Glomerular visceral epithelial cell (primary cell): Measurements from ENCODE around the gene CACNG7.

ENCODE experiments used
- DNase-seq: peaks from one replicate; pipeline ENCODE4 v3.0.0-alpha.2; 2016; ENCODE audit errors: extremely low spot score

Gene CACNG7

DNA sequence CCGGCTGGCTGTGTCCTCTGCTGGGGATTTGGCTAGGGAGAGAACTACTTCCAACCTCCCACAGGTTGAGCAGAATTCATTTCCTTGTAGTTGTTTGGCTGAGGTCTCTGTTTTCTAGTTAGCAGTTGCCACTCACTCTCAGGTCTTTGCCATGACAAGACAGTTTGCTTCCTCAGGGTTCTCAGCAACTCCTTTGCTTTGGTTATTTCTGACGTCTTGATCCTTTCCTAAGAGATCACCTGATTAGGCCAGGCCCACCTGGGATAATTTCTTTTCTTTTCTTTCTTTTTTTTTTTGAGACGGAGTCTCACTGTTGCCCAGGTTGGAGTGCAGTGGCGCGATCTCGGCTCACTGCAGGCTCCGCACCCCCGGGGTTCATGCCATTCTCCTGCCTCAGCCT is 44.3 kb downstream of the CACNG7 start:
- DNase-seq = no peak

DNA sequence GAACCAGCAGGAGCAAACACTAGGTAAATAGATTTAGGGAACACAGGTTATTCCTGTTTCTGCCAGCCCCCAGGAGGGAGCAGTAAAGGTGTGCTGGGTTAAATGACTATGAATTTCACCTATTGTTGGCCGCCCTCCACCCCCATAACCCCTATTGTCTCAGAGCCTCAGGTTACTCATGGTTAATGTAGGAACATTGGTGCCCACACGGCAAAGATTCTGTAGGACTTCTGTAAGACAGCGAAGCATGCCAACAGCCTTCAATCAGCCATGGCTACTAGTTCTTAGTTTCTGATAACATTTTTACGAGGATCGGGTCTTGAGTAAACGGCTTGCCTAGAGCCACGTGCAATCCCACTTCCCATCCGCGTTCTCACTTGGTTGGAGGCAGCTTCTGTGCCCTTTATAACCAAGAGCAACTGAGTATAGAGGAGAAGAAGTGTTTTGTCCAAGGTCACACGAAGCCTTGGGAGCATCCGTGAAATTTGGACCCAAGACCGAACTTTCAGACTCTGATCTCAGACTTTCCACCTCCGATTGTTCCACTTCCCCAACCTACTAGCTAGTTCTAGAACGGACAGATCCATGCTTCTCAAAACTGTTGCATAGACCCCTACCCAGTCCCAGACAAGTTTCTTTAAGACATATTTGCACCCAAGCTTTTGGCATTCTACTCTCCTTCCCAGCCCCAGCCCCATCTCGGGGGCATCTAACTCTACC is 48.5 kb downstream of the CACNG7 start:
- DNase-seq = no peak

DNA sequence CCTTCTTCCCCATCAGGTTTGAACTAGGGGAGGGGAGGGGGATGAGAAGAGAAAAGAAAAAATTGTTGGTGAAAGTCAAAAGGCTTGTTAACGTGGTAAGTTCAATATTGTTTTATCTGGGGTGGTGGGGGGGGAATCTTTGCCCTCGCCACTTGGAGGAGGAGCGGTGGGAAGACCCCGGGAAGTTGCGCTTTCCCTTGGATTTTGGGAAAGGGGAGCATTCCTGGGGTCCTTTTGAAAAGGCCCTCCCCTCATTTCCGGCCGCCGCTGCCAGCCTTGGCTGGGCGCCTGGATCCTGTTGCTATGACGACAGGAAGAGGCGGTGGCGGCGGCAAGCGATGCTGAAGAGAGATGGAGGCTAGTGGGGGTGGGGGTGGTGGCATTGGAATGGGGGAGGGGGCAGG is 49.1 kb downstream of the CACNG7 start:
- DNase-seq = no peak

DNA sequence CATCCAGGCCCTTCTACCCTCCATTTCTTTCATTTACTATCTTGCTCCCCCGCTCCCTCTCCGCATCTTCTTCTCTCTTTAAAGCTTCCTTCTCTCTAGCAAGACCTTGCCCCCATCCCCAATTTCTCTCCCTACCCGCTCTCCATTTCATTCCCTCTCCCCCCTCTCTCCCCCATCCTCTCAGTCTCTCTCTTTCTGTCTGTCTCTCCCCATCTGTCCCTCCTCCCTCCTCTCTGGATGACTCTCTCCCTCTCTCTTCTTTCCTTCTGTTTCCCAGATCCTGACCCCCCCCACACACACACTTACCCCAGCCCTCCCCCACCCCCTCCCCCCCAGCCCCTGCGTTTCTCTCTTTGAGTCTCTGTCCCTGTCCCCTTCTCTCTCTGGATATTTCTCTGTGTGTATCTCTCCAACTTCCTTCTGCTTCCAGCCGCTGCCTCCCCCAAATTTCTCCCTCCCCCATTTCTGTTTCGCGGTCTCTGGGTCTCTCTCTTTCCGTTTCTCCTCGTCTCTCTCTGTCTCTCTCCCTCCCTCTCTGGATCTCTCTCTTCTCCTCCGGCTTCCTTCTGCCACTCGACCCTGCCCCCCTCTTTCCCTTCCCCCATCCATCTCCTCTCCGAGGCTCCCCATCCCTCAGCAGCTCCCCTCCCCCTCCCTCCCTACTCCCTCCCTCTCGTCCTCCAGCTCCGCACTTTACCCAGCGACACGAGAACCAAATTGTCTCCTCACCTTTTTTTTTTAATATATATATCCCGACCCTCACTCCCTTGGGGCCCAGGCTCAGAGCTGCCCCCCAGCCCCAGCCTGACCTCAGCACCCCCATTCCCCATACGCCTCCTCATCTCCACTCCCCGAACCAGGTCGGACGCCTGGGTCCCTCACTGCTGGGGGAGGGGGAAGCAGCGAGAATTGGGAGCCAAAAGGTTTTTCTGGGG is 50.0 kb downstream of the CACNG7 start:
- no peak for DNase-seq

DNA sequence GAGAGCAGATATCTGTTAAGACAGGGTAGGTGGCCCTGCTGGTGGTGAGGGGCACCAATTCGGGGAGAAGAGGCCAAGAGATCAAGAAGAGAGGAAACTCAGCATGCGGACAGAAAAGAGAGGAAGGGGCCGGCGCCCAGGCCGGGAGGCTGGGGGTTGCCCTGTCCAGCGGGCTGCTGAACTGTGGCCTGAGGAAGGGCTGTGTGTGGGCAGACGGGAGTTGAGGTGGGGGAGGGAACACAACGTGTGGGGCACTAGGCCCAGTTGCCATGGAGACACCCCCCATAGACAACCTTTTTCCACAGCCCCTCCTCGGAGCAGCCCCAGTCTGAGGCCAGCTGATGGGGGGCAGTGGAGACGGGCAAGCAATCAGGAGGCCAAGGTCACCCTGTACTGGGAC is 51.1 kb downstream of the CACNG7 start:
- no peak for DNase-seq

DNA sequence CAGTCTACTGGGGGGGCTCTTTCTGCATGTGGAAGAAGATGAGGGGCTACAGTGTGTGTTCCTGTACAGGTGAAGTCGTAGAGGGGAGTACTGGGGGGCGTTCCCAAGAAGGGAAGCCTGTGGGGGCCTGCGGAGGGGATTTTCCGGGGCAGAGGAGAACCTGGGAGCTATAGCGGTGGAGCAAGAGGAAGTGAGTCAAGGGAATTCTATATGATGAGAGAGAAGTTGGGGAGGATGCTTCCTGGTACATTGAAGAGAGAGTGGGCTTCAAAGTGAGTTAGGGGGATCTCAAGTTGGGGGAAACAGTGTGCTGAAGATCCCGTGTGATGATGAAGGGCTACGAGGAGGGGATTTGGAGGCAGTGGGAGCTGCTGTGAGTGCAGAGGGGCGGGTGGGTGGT is 51.8 kb downstream of the CACNG7 start:
- DNase-seq = no peak

DNA sequence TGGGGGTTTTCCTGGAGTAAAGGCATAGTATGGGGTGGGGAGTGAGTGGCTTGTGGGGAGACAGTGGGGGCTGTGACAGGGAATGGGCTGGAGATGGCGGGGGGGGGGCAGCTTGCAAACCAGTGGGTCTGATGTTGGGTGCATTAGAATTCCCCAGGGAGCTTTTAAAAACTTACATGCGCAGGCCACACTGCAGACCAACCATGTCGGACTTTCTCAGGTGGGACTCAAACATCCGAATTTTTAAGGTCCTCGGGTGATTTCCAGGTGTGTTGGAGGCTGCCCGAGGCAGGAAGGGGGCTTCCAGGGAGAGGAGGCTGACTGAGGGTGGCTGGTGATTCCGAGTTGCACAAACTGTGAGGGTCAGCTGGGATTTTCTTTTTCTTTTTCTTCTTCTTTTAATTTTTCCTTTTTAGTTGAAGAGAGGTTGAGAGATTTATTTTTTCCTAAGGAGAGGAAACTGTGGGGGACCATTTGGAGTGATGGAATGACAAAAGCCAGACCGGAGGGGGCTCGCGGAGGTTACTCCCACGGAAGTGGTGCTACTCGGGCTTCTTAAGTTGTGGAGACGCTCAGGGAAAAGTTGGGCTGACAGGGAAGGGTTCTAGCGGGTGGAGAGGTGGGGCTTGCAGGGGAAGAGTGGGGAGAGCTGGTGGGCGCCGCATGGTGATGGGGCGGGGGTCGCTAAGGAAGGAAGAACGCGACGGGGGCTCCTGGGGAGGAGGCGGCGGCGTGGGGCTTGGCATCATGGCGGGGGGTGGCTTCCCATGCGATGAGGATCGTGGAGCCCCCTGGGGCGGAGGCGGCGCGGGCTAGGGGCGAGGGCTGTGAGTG is 52.7 kb downstream of the CACNG7 start:
- peak; percentile 65 for DNase-seq

DNA sequence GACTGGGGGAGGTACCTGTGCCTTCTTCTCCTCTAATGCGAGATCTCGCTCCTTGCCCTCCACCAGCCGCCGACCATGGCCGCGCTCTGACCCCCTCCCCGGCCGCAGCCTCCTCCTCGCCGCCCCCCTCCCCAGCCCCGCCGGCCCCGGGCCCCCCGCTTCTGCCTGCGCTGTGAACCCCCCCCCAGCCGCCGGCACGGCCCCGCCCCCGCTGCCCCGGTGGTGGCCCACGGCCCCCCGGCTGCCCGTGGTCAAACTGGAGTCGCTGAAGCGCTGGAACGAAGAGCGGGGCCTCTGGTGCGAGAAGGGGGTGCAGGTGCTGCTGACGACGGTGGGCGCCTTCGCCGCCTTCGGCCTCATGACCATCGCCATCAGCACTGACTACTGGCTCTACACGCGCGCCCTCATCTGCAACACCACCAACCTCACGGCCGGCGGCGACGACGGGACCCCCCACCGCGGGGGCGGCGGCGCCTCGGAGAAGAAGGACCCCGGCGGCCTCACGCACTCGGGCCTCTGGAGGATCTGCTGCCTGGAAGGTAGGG is 53.9 kb downstream of the CACNG7 start, which contains the start of gene CACNG8:
TSS of gene CACNG8 (plus strand) at position 51 of the 545 bp plus-strand sequence.
- DNase-seq = no peak

DNA sequence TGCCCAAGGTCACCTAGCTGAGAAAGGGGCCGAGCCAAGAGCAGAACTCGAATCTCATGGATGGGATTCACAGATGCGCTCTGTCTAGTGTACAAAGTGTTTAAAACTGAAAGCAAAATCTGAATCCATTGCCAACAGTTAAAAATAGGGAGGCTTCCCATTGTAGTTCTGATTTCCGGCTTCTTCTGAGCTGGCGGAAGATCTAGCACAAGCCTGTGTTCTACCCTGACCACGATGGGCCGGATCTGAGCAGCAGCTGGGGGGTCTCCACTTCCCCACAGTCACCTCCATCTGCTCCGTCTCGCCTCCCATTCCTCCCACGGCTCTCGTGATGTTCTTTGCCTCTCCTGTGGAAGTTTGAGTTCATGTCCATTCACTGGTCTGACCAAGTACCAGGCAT is 56.0 kb downstream of the CACNG7 start:
- no peak for DNase-seq

DNA sequence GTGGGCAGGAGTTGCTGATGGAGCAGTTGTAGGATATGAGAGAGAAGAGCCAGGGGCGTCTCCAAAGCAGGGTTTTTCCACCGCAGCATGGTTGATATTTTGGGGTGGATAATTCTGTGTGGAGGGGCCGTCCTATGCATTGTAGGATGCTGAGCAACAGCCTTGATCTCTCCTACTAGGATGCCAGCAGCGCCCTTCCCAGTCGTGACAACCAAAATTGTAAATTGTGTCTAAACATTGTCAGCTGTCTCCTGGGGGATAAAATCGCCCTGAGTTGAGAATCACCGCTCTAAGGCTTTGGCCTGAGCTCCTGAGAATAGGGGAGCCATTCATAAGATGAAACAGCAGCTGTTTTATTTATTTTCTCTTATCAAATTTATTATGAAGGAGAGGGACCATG is 57.9 kb downstream of the CACNG7 start:
- DNase-seq = no peak

DNA sequence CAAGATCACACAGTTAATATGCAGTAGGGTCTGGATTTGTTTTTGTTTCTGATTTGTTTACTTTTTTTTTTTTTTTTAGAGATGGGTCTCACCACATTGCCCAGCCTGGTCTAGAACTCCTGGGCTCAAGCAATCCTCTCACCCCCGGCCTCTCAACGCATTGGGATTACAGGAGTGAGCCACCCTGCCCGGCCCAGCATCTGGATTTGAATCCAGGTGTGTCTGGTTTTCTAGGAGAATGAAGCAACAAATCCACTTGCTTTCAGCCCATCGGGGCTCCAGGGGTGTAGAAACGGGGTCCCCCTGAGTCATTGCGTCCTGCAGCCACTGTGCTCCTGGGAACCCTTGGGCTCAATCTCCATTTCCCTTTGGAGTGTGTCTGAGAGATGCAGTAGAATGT is 60.3 kb downstream of the CACNG7 start:
- no peak for DNase-seq

DNA sequence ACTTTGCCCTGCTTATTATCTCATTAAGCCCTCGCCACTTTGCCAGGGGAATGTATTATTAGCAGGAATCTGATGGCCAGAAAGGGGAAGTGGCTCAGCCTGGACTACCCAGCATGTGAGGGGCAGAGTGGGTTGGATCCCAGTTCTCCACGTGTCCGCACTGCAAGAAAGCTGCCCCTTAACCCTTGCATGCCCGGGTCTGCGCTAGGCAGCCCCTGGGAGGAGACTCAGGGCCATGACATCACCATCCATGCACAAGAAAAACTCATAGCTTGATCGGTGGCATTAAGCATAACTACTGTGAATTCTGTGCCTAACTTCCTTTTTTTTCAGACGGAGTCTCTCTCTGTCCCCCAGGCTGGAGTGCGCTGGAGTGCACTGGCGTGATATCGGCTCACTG is 62.6 kb downstream of the CACNG7 start:
- DNase-seq = no peak

DNA sequence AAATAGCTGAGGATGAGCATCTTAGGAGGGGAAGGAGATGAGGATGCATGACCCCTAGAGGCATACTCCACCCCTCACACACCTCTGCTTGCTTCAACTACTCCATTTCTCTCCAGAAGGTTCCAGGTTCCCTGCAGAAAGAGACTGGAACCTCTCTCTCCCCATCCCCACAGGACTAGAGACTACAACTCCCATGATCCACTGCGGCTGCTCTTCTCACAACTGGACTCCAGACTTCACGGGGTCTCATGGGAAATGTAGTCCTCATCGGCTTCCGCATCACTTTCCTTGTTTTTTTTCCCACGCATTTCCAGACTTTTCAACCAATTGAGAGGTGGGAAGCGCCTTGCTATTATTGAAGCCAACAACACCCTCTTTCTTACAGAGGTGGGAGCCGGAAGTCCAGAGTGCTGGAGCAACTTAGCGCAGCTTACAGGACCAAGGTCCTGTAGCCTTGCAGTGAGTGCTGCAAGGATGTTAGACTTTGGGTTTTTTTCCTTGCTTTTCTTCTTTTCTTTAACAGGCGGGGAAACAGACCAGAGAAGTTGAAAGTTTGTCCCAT is 68.4 kb downstream of the CACNG7 start:
- DNase-seq = peak; percentile 81

DNA sequence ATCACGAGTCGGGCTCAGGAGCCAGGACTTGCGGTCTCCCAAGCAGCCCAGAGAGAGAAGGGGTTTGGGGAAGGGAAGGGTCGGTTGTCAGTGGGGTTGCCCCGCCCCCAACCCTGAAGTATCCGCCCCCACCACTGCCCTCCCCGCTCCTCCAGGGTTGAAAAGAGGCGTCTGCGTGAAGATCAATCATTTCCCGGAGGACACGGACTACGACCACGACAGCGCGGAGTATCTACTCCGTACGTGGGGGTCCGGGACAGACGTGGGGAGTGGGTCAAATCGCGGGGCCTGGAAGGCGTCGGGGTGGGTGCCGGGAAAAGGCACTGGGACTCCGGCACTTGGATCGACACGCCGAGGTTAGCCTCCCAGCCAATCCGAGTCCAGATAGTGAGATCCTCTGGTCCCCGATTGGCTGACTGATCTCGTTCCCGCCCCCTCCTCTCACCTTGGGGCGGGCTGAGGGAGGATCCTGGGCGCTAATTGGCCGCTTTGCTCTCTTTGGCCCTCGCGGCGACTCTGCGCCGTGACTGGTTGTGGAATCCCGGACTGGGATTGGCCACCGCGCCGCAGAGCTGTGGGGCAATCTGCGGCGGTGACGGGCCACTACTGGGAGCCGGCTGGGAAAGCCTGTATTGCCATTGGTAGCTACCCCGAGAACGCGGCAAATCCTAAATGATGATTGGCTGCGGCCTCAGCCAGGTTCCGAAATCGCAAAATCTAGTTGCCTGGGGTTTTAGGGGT is 69.1 kb downstream of the CACNG7 start:
- DNase-seq = peak; percentile 90

DNA sequence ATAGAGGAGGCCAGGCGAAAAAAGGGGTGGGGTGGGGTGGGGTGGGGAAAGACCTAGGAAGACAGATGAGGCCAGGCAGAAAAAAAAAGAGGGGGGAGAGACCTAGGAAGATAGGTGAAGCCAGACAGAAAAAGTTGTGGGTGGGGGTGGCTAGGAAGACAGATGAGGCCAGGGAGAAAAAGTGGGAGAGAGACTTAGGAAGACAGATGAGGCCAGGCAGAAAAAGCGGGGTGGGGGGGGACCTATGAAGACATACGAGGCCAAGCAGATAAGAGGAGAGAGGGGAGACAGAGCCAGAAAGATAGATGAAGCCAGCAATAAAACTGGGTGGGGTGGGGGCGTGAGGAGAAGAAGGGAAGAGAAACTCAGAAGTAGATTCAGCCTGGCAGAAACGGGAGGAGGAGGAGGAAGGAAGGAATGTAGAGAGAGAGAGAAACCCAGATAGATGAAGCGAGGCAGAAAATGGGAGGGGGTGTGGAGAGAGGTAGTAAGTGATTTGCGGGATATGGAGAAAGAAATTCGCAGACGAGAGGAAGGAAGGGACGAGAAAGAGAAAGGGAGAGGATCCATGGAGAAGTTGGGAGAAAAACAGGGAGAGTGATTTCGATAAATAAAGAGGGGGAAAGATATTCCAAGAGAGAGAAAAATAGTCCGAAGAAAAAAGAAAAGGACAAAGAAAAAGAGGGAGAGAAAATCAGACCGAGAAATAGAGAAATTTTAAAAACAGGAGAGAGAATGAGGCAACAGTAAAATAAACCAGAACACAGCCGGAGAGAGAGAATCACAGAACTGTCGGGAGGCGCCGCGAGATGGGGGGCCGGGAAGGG is 70.1 kb downstream of the CACNG7 start:
- DNase-seq = peak; percentile 42

DNA sequence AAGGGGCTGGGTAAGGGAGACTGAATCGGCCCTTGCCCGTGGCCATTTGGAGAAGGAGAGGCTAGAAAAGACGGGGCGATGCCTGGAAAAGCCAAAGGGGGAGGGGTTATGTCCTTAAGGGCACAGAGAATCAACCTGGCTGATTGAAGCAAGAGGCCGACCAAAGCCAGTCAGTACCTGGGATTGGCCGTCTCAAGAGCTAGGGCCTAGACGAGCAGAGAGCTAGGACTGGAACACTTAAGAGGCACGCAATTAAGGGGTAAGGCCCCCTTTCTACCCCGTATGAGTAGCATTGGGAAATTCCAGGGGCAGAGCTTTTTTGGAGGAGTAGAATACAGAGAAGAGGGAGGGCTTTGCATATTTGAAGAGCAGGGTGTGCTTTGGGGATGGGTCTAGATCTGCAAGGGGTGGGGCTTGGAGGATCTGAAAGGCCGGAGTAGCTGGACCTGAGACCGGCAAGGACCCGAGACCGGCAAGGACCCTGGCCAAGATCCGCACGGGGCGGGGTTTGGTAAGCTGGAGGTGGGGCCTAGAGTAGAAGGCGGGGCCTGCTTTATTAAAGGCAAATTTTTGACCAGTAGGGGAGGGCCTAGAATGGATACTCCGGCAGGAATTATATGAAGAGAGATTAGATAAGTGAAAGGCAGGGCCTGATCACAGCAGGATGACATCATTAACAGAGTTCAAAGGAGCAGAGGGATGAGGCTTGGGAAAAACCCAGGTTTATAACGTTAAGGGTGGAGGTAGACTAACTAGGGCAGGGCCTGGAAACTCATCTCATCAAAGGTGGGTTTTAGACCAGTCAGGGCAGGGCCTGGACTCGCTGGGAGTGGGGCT is 71.7 kb downstream of the CACNG7 start:
- DNase-seq = peak; percentile 96

DNA sequence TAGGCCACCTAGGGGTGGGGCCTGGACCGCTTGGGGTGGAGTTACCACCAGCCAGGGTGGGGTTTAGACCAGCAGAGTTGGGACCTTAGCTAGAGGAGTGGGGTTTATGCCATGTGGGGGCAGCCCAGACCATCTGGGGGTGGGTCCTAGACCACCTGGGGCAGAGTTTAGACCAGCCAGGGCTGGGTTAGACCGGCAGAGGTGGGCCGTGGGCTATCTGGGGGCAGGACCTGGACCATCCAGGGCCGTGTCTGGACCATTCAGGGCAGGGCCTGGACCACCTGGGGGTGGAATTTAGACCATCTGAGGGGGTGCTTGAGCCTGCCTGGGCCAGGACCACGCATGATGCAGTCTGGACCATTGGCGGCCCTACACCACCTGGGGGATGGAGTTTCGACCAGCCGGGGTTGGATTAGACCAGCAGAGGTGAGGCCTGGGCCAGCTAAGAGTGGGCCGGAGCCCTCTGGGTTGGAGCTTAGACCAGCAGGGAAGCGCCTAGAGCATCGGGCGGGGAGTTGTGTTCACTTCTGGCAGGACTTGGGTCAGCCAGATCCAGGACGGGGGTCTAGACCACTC is 72.4 kb downstream of the CACNG7 start:
- no peak for DNase-seq

DNA sequence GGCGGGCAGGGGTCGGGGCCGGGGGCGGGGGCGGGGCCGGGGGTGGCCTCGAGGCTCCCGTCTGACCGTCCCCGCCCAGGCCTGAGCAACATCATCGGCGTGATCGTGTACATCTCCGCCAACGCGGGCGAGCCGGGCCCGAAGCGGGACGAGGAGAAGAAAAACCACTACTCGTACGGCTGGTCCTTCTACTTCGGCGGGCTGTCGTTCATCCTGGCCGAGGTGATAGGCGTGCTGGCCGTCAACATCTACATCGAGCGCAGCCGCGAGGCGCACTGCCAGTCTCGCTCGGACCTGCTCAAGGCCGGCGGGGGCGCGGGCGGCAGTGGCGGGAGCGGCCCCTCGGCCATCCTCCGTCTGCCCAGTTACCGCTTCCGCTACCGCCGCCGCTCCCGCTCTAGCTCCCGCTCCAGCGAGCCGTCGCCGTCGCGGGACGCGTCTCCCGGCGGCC is 72.9 kb downstream of the CACNG7 start:
- no peak for DNase-seq
